H1 (cell line): ENCODE results near the gene FAM76A. TPM values are rescaled to one million over a fixed set of nuclear protein-coding genes. Genes with fewer than 3 reads are reported as not detected.

Experiments used
- CBX8 ChIP-seq: fragments of 300-800, 300-1000 bp; sonication (generic); IDR thresholded peaks from 2 replicates; pipeline ENCODE4 v1.7.1; 2016; ENCODE audit warnings: low read depth, low read length, borderline replicate concordance
- CHD1 ChIP-seq: IDR thresholded peaks from 2 replicates; pipeline ENCODE4 v1.6.1; 2012; ENCODE audit warnings: low read depth, low read length, improper control_type of control experiment
- CREB1 ChIP-seq: IDR thresholded peaks from 2 replicates; pipeline ENCODE4 v1.6.1; 2012; ENCODE audit warnings: inconsistent platforms
- EP300 ChIP-seq, 2 experiments: IDR thresholded peaks; 1 replicate in 1 of 2; 2 replicates in 1 of 2; pipeline ENCODE4 v1.6.1; 2011 to 2012; ENCODE audit warnings: low read depth in 2 of 2, low read length in 2 of 2, mild to moderate bottlenecking in 2 of 2, borderline replicate concordance in 1 of 2, inconsistent platforms in 1 of 2, moderate library complexity in 1 of 2
- GTF2F1 ChIP-seq: IDR thresholded peaks from 2 replicates; pipeline ENCODE4 v1.6.1; 2012; ENCODE audit warnings: low read depth, low read length, improper control_type of control experiment, borderline replicate concordance
- POLR2A ChIP-seq, 2 experiments: IDR thresholded peaks; 1 replicate in 1 of 2; 2 replicates in 1 of 2; pipeline ENCODE4 v1.6.1; 2011; ENCODE audit warnings: low read depth in 2 of 2, low read length in 2 of 2, mild to moderate bottlenecking in 2 of 2; ENCODE audit errors: control extremely low read depth in 1 of 2
- RXRA ChIP-seq: IDR thresholded peaks from 2 replicates; pipeline ENCODE4 v1.6.1; 2011; ENCODE audit warnings: low read depth, mild to moderate bottlenecking, low read length, moderate library complexity; ENCODE audit not compliant: insufficient read depth
- SIX5 ChIP-seq: IDR thresholded peaks from 2 replicates; pipeline ENCODE4 v1.6.1; 2011; ENCODE audit warnings: mild to moderate bottlenecking, low read depth, low read length
- TBP ChIP-seq: IDR thresholded peaks from 2 replicates; pipeline ENCODE4 v1.6.1; 2011; ENCODE audit warnings: low read depth, low read length, improper control_type of control experiment
- TCF12 ChIP-seq: IDR thresholded peaks from 2 replicates; pipeline ENCODE4 v1.6.1; 2011; ENCODE audit warnings: low read depth, mild to moderate bottlenecking, low read length
- polyA plus RNA-seq, 7 experiments: library from polyadenylated mRNA; depleted of rRNA in 3 of 7; stranded (reverse) in 5 of 7; unstranded in 2 of 7; fragments of >200 nt in 5 of 7; fragments of 200-250 nt in 2 of 7; gene quantifications; 1 replicate in 5 of 7; 2 replicates in 1 of 7; 4 replicates in 1 of 7; pipeline versions ENCODE4 v1.2.1 to v1.2.3, GENCODE V29; 2011 to 2013; ENCODE audit warnings: missing spikeins in 2 of 7, mixed read lengths in 2 of 7
- total RNA-seq: library from RNA; stranded (reverse); fragmentation: NEBNext Ultra II Directional; extraction: Animal tissue kit (Norgen Biotek cat#: 25700); gene quantifications from 2 replicates; pipeline ENCODE4 v1.2.1, GENCODE V29; 2021
- TF ChIP-seq, protein P1 (sequence below): IDR thresholded peaks from 2 replicates; pipeline ENCODE4 v1.6.1; 2011; ENCODE audit warnings: low read depth, mild to moderate bottlenecking, low read length; ENCODE audit not compliant: insufficient read depth
- TF ChIP-seq, protein P2 (sequence below): IDR thresholded peaks from 2 replicates; pipeline ENCODE4 v1.6.1; 2012; ENCODE audit warnings: inconsistent platforms

The FAM76A gene
- total and polyA plus RNA-seq, 2 of the 8 experiments (the other 6 are each of a cell fraction or from before 2014, with no cell fraction given), result 3.4 to 16.2 TPM

DNA sequence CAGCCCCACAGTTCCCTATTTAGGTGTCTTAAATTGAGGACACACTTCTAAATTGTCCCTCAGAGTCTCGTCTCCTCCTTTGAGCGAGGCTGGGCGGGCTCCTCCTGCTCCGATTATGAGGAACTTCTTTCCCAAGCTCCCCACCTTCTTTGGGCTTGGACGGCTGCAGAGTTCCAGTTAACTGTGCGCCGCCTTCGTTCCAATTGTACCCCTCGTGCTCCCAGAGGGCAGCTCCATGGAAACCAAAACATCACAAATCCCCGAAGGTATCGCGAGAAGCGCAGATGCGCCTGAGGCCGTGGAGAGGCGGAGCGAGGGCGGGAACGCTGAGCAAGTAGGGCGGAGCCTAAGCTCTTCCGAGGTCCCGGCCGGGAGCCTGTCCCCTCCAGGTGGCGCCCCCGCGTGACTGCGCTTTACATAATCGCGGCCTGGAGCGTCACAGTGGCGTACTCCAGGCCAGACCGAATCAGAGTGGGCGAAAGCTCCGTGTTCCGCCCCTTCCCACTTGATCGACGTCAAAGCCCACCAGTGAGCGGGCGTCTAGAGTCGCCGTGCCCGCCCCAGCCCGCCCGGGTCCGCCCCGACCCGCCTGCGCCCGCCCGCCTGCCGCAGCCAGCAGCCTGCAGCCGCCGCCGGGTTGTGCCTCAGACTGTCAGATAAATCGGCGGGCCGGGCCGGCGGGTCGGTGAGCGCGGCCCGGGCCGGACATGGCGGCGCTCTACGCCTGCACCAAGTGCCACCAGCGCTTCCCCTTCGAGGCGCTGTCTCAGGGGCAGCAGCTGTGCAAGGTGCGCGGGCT lies at the start of gene FAM76A (continued):
- TF ChIP-seq, protein P1, sequence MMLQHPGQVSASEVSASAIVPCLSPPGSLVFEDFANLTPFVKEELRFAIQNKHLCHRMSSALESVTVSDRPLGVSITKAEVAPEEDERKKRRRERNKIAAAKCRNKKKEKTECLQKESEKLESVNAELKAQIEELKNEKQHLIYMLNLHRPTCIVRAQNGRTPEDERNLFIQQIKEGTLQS, result no peak
- TF ChIP-seq RXRA (no peak), TBP (peak; percentile 51), SIX5 (no peak), GTF2F1 (no peak), CREB1 (peak; percentile 96), TCF12 (no peak), CBX8 (no peak), POLR2A (IDR thresholded peaks at IDR 0.05; ENCODE audit: control extremely low read depth in 1 of 2, low read depth in 2 of 2, low read length in 2 of 2) (peak in 1 of 2 experiments; percentile 45; a peak in 2 of 3 replicates), EP300 (IDR thresholded peaks at IDR 0.05; ENCODE audit: borderline replicate concordance in 1 of 2, low read depth in 2 of 2, low read length in 2 of 2) (peak in 1 of 2 experiments; percentile 10; a peak in 1 of 3 replicates), CHD1 (no peak)
- TF ChIP-seq, protein P2, sequence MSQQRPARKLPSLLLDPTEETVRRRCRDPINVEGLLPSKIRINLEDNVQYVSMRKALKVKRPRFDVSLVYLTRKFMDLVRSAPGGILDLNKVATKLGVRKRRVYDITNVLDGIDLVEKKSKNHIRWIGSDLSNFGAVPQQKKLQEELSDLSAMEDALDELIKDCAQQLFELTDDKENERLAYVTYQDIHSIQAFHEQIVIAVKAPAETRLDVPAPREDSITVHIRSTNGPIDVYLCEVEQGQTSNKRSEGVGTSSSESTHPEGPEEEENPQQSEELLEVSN, result peak; percentile 98
